IMR-90 (cell line): ENCODE results near the gene MGA. TPM values are rescaled to one million over a fixed set of nuclear protein-coding genes. Genes with fewer than 3 reads are reported as not detected.

Source experiments
- ATAC-seq: fragments of 200-7000 bp; cut with Tn5 transposase; 2 replicates; pipeline ENCODE4 v1.9.1; 2020; ENCODE audit warnings: low read depth, mild to moderate bottlenecking, moderate library complexity
- BruUV-seq: library from RNA; stranded (reverse); fragments of 400-500 nt; replicated peaks from 2 replicates; lab custom pipeline; 2021; lab: Mats Ljungman, UMichigan
- CTCF ChIA-PET: fragments of 300-600 bp; formaldehyde crosslinking; extraction: SDS; loops from one replicate; lab custom pipeline; 2021; ENCODE audit warnings: antibody characterized with exemption; lab: Yijun Ruan, JAX
- POLR2A ChIA-PET: fragments of 300-600 bp; sonication (Branson Sonifier 250); formaldehyde crosslinking; loops from one replicate; lab custom pipeline; 2022; ENCODE audit warnings: antibody characterized with exemption; ENCODE audit not compliant: unreplicated experiment; lab: Charles Lee
- DNase-seq: peaks from one replicate; pipeline ENCODE4 v3.0.0; 2013
- H2AFZ ChIP-seq: replicated peaks from 2 replicates; pipeline ENCODE3; 2013; ENCODE audit warnings: low read length, mild to moderate bottlenecking; ENCODE audit not compliant: poor library complexity
- H2AK5ac ChIP-seq: 2 replicates; pipeline ENCODE4 v1.6.1; 2013; ENCODE audit warnings: low read depth, low read length, inconsistent platforms
- H2AK9ac ChIP-seq: replicated peaks from 2 replicates; pipeline ENCODE3; 2013; ENCODE audit warnings: mild to moderate bottlenecking, low read depth, low read length, moderate library complexity; ENCODE audit not compliant: poor library complexity
- H2BK120ac ChIP-seq: 2 replicates; pipeline ENCODE4 v1.6.1; 2013; ENCODE audit warnings: low read depth, low read length, inconsistent platforms
- H2BK15ac ChIP-seq: 3 replicates; pipeline ENCODE4 v1.6.1; 2013; ENCODE audit warnings: low read depth, low read length, inconsistent platforms
- H2BK20ac ChIP-seq: 2 replicates; pipeline ENCODE4 v1.6.1; 2013; ENCODE audit warnings: low read depth, mild to moderate bottlenecking, inconsistent platforms, low read length, moderate library complexity
- H2BK5ac ChIP-seq: 2 replicates; pipeline ENCODE4 v1.6.1; 2013; ENCODE audit warnings: mild to moderate bottlenecking, low read depth, low read length, inconsistent platforms; ENCODE audit not compliant: poor library complexity, severe bottlenecking
- H3K14ac ChIP-seq: replicated peaks from 2 replicates; pipeline ENCODE4 v1.6.1; 2013; ENCODE audit warnings: low read depth, low read length, inconsistent platforms
- H3K18ac ChIP-seq: 2 replicates; pipeline ENCODE4 v1.6.1; 2013; ENCODE audit warnings: low read depth, low read length, control low read depth
- H3K23ac ChIP-seq: 2 replicates; pipeline ENCODE4 v1.6.1; 2013; ENCODE audit warnings: low read depth, low read length, inconsistent platforms
- H3K27ac ChIP-seq: 2 replicates; pipeline ENCODE4 v1.5.1; 2013; ENCODE audit warnings: mild to moderate bottlenecking, control low read depth, low read length; ENCODE audit not compliant: insufficient read depth
- H3K27me3 ChIP-seq: 2 replicates; pipeline ENCODE4 v1.6.1; 2013; ENCODE audit warnings: low read length; ENCODE audit not compliant: control insufficient read depth, insufficient read depth
- H3K36me3 ChIP-seq: 2 replicates; pipeline ENCODE4 v1.6.1; 2013; ENCODE audit warnings: low read length, mixed read lengths; ENCODE audit not compliant: control insufficient read depth, insufficient read depth
- H3K4ac ChIP-seq: 2 replicates; pipeline ENCODE4 v1.6.1; 2013; ENCODE audit warnings: low read depth, low read length, inconsistent platforms
- H3K4me1 ChIP-seq: 2 replicates; pipeline ENCODE4 v1.6.1; 2013; ENCODE audit warnings: low read length, mixed read lengths; ENCODE audit not compliant: control insufficient read depth, insufficient read depth
- H3K4me2 ChIP-seq: 2 replicates; pipeline ENCODE4 v1.6.1; 2013; ENCODE audit warnings: low read depth, mild to moderate bottlenecking, control low read depth, low read length, moderate library complexity
- H3K4me3 ChIP-seq: 2 replicates; pipeline ENCODE4 v1.5.1; 2013; ENCODE audit warnings: low read depth, mild to moderate bottlenecking, control low read depth, low read length, moderate library complexity; ENCODE audit not compliant: insufficient read depth
- H3K56ac ChIP-seq: 2 replicates; pipeline ENCODE4 v1.6.1; 2013; ENCODE audit warnings: low read length, inconsistent platforms; ENCODE audit not compliant: insufficient read depth; ENCODE audit errors: extremely low read depth
- H3K79me1 ChIP-seq, 2 experiments: 2 replicates each; pipeline ENCODE4 v1.6.1; 2013; ENCODE audit warnings: low read length in 2 of 2, inconsistent platforms in 1 of 2, low read depth in 1 of 2
- H3K9ac ChIP-seq: 2 replicates; pipeline ENCODE4 v1.6.1; 2013; ENCODE audit warnings: low read depth, low read length, control low read depth
- H3K9me1 ChIP-seq: 2 replicates; pipeline ENCODE4 v1.6.1; 2013; ENCODE audit warnings: low read length, inconsistent platforms; ENCODE audit not compliant: insufficient read depth
- H3K9me3 ChIP-seq: 2 replicates; pipeline ENCODE4 v1.6.1; 2013; ENCODE audit warnings: low read length; ENCODE audit not compliant: control insufficient read depth, insufficient read depth
- H4K20me1 ChIP-seq: 2 replicates; pipeline ENCODE4 v1.6.1; 2013; ENCODE audit warnings: low read length, inconsistent platforms; ENCODE audit not compliant: insufficient read depth
- H4K5ac ChIP-seq: 2 replicates; pipeline ENCODE4 v1.6.1; 2013; ENCODE audit warnings: mild to moderate bottlenecking, low read depth, low read length, control low read depth
- H4K8ac ChIP-seq, 2 experiments: 2 replicates each; pipeline ENCODE4 v1.6.1; 2013; ENCODE audit warnings: low read depth in 2 of 2, low read length in 2 of 2, control low read depth in 1 of 2, inconsistent platforms in 1 of 2
- H4K91ac ChIP-seq: 2 replicates; pipeline ENCODE4 v1.6.1; 2013; ENCODE audit warnings: low read depth, low read length, inconsistent platforms; ENCODE audit not compliant: insufficient read depth
- BHLHE40 ChIP-seq: fragments of 150-350 bp; IDR thresholded peaks from 2 replicates; pipeline ENCODE4 v1.6.1; 2016; ENCODE audit warnings: mild to moderate bottlenecking, low read depth, low read length
- CEBPB ChIP-seq: IDR thresholded peaks from 2 replicates; pipeline ENCODE4 v1.6.1; 2012; ENCODE audit warnings: low read depth, low read length, improper control_type of control experiment
- CHD1 ChIP-seq: IDR thresholded peaks from 2 replicates; pipeline ENCODE4 v1.6.1; 2012; ENCODE audit warnings: low read depth, low read length, improper control_type of control experiment
- MAFK ChIP-seq: IDR thresholded peaks from 2 replicates; pipeline ENCODE4 v1.6.1; 2012; ENCODE audit warnings: low read depth, low read length, improper control_type of control experiment
- MAZ ChIP-seq: IDR thresholded peaks from 2 replicates; pipeline ENCODE4 v1.6.1; 2012; ENCODE audit warnings: low read depth, mild to moderate bottlenecking, low read length, improper control_type of control experiment, moderate library complexity, borderline replicate concordance
- MXI1 ChIP-seq: IDR thresholded peaks from 2 replicates; pipeline ENCODE4 v1.6.1; 2012; ENCODE audit warnings: low read depth, mild to moderate bottlenecking, low read length, moderate library complexity, borderline replicate concordance
- POLR2A ChIP-seq: IDR thresholded peaks from 2 replicates; pipeline ENCODE4 v1.6.1; 2012; ENCODE audit warnings: mild to moderate bottlenecking, low read depth, low read length
- RAD21 ChIP-seq: IDR thresholded peaks from 2 replicates; pipeline ENCODE4 v1.6.1; 2012; ENCODE audit warnings: low read length, improper control_type of control experiment
- RCOR1 ChIP-seq: IDR thresholded peaks from 2 replicates; pipeline ENCODE4 v1.6.1; 2012; ENCODE audit warnings: mild to moderate bottlenecking, low read length, improper control_type of control experiment; ENCODE audit not compliant: insufficient replicate concordance
- SMC3 ChIP-seq: fragments of 150-350 bp; IDR thresholded peaks from 2 replicates; pipeline ENCODE4 v1.6.1; 2016; ENCODE audit warnings: low read depth, mild to moderate bottlenecking, antibody characterized with exemption, low read length, moderate library complexity
- USF2 ChIP-seq: fragments of 150-350 bp; IDR thresholded peaks from 2 replicates; pipeline ENCODE4 v1.6.1; 2017; ENCODE audit warnings: mild to moderate bottlenecking, antibody characterized with exemption, low read length, low read depth
- WGBS, 2 experiments: methylation state at CpG; one replicate each; pipeline versions ENCODE4 v1.1.5 to v1.1.7; 2013; ENCODE audit warnings: missing lambda C conversion rate in 2 of 2; ENCODE audit not compliant: insufficient read length in 1 of 2; ENCODE audit errors: extremely low coverage in 2 of 2; 5-methylcytosine and 5-hydroxymethylcytosine counted together
- dilution Hi-C: fragments of 300-500 bp; cut with HindIII; formaldehyde crosslinking; loops from one replicate; pipeline ENCODE4 v1.14.3; 2018; ENCODE audit warnings: low sequenced_read_pairs; ENCODE audit not compliant: unreplicated experiment
- in situ Hi-C: fragments of 300-500 bp; cut with MboI; formaldehyde crosslinking; loops from 3 replicates; pipeline ENCODE4 v1.14.3; 2019; ENCODE audit warnings: low sequenced_read_pairs, inconsistent platforms, mixed read lengths
- intact Hi-C: fragments of 100-400 bp; cut with micrococcal nuclease; formaldehyde crosslinking; loops from 2 replicates; pipeline ENCODE4 v1.10.0; 2022
- polyA plus RNA-seq, 3 experiments: library from polyadenylated mRNA; depleted of rRNA; stranded (reverse); fragments of >200 nt; gene quantifications; 2 replicates each; pipeline ENCODE4 v1.2.3, GENCODE V29; 2012; ENCODE audit warnings: low replicate concordance in 1 of 3
- total RNA-seq: library from RNA; depleted of rRNA; stranded (reverse); fragments of >200 nt; gene quantifications from 2 replicates; pipeline ENCODE4 v1.2.3, GENCODE V29; 2012

Gene MGA
- total and polyA plus RNA-seq, 2 of the 4 experiments (the other 2 are of a cell fraction) = 3.2 to 38.0 TPM

DNA sequence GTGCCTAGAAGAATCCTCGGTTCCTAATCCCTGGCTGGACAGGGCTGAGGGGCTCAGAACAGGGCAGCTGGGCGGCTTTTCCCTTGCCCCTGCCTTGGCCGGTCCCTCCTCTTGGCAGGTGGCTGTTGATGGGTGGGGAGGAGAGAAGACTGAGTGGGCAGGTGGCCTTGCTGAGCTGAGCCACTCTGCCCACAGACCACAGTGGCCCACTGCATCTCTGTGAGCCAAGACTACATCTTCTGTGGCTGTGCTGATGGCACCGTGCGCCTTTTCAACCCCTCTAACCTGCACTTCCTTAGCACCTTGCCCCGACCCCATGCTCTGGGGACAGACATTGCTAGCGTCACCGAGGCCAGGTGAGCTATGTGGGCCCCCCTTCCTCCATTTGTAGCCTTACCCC lies 153.2 kb downstream of the MGA start:
- Histone ChIP-seq H3K27me3 (no peaks in the 10 kb centered on the region), H3K4me1 (peaks cover 3% of the 10 kb centered on the region), H3K4ac (no peak overlapping the region), H3K36me3 (peaks cover 36% of the 10 kb centered on the region), H2BK120ac (no peak overlapping the region), H4K20me1 (peaks cover 10% of the 10 kb centered on the region; the same call in 1 of the 2 replicates), H2BK20ac (no peak overlapping the region), H3K9me3 (no peaks in the 10 kb centered on the region), H4K91ac (no peak overlapping the region), H3K27ac (no peak overlapping the region), H2AK9ac (no peak overlapping the region), H3K9ac (no peak overlapping the region), H2BK5ac (no peak overlapping the region), H3K4me2 (no peak overlapping the region), H3K14ac (no peak overlapping the region), H4K8ac (no peak overlapping the region), H3K4me3 (no peak overlapping the region), H3K9me1 (no peaks in the 10 kb centered on the region), H4K5ac (no peak overlapping the region), H2AFZ (no peak overlapping the region), H2AK5ac (no peak overlapping the region), H2BK15ac (no peak overlapping the region), H3K23ac (no peak overlapping the region), H3K56ac (no peak overlapping the region), H3K18ac (no peak overlapping the region), H3K79me1 (peaks cover 0 to 35% of the 10 kb centered on the region in 2 experiments; a peak in 2 of 4 replicates)
- TF ChIP-seq CEBPB = no peak
- TF ChIP-seq CHD1 = no peak
- TF ChIP-seq MXI1 = no peak
- TF ChIP-seq MAFK = no peak
- TF ChIP-seq RCOR1 = no peak
- TF ChIP-seq POLR2A = no peak
- no peak for TF ChIP-seq RAD21
- no peak for TF ChIP-seq MAZ
- TF ChIP-seq BHLHE40 = no peak
- no peak for TF ChIP-seq USF2
- no peak for TF ChIP-seq SMC3
- dilution Hi-C loops (no loop called here), in situ Hi-C loops (loop anchor here (5.0 kb wide), 1 partner anchor 41 kb away; the partner anchor contains the start of gene MAPKBP1), intact Hi-C loops (loop anchor here (5.0 to 10.0 kb wide), 2 partner anchors 116 to 349 kb away; no protein-coding TSS in a partner anchor)
- CTCF ChIA-PET = interaction anchor here (1.1 kb wide), 1 partner anchor 39 kb away, joined by 3 read pairs; the partner anchor contains the start of gene MAPKBP1
- BruUV-seq = no TSS peak
- ATAC-seq (no peak), DNase-seq (no peak)
- POLR2A ChIA-PET = no interaction called here
- WGBS, 2 experiments = 80% methylated on average over 1 of the region's 8 CpGs; no CpG with 5 or more reads in 1 of the 2 experiments
